HCEC 1CT (cell line): Measurements from ENCODE around the gene ATP2B1.

Experiments
- DNase-seq: peaks from one replicate; pipeline ENCODE4 v3.0.0-alpha.2; 2017

The ATP2B1 gene

GRCh38 chr12:89576572-89577220, 131.9 kb downstream of the ATP2B1 start:
- DNase-seq = no peak

GRCh38 chr12:89575374-89575773, 133.3 kb downstream of the ATP2B1 start:
- no peak for DNase-seq

DNA sequence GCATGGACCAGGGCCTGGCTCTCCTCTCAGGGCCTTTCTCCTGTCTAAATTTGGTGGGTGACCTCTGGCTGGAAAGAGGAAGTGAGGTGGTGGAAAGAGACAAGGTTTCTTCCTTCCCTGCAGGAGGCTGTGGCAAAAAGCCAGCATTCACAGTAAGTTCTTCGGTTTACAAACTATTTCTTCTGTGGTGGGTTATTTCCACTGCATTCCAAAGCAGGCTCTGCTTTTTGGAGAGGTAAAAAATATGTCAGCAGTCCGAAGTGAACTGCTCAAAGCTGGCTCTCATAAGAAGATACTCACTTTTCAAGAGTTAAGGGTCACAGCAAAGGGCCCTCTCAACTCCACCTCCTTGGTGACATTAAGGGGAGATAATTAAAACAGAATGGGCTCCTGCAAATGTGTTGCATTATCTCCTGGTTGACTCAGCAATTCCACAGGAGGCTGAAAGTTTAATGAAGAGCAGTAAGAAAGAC, 133.9 kb downstream of the ATP2B1 start:
- peak; percentile 20 for DNase-seq

- peak; percentile 25 for DNase-seq
These were observed 135.4 kb downstream of the ATP2B1 start for GRCh38 chr12:89573051-89573810.

- peak; percentile 79 for DNase-seq
These were observed 137.0 kb downstream of the ATP2B1 start for GRCh38 chr12:89571491-89572195.

DNA sequence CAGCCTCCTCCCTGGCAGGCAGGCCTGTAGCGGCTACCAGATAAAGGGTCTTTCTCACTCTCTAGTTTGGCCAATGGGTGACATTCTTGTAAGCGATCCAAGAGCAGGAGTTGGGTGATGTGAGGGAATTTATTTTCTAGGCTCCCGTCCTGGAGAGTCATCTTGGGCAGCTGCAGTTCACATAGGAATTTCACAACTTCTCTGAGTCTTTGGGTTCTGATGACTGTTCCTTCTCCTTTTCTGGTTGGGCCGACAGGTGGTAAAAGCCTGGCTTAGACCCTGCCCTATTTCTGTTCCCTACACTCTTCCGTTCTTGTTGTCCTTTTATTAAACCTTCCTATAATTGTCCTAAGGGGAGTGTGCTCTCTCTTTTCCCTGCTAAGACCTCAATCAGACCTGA, 140.2 kb downstream of the ATP2B1 start:
- no peak for DNase-seq

GRCh38 chr12:89567691-89568239, 140.9 kb downstream of the ATP2B1 start:
- no peak for DNase-seq

GRCh38 chr12:89566615-89567014, 142.0 kb downstream of the ATP2B1 start:
- no peak for DNase-seq

GRCh38 chr12:89565002-89565401, 143.6 kb downstream of the ATP2B1 start:
- no peak for DNase-seq

GRCh38 chr12:89559753-89560152, 148.9 kb downstream of the ATP2B1 start:
- DNase-seq = no peak

- no peak for DNase-seq
These were observed 151.7 kb downstream of the ATP2B1 start for GRCh38 chr12:89556976-89557375.

- DNase-seq = peak; percentile 15
These were observed 156.3 kb downstream of the ATP2B1 start for GRCh38 chr12:89552376-89552775.

GRCh38 chr12:89551747-89552146, 156.9 kb downstream of the ATP2B1 start:
- DNase-seq = no peak

GRCh38 chr12:89547101-89547500, 161.5 kb downstream of the ATP2B1 start:
- DNase-seq = no peak

GRCh38 chr12:89546151-89546550, 162.5 kb downstream of the ATP2B1 start:
- DNase-seq = no peak

DNA sequence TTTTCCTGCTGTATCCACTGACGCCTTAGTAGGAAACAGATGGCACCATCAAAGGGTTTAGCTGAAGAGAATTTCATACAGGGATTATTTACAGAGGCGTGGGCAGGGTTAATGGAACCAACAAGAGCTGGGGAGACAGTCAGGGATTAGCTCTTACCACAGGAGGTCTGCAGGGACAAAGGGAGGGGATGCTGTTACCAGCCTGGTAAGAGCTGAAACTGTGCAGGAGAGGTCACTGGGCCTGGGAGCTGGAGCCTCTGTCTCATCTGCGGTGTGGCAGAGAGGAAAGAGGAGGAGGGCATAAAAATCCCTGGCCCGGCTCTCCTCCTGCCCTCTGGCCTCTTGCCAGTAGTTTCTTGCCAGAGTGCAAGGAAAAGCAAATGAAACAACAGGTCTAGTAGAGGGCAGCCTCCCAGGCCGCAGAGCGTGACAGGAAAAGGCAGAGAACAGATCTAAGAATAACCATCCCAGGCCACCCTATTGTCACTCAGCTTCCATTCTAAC, 163.9 kb downstream of the ATP2B1 start:
- no peak for DNase-seq

GRCh38 chr12:89544022-89544421, 164.6 kb downstream of the ATP2B1 start:
- DNase-seq = no peak

DNA sequence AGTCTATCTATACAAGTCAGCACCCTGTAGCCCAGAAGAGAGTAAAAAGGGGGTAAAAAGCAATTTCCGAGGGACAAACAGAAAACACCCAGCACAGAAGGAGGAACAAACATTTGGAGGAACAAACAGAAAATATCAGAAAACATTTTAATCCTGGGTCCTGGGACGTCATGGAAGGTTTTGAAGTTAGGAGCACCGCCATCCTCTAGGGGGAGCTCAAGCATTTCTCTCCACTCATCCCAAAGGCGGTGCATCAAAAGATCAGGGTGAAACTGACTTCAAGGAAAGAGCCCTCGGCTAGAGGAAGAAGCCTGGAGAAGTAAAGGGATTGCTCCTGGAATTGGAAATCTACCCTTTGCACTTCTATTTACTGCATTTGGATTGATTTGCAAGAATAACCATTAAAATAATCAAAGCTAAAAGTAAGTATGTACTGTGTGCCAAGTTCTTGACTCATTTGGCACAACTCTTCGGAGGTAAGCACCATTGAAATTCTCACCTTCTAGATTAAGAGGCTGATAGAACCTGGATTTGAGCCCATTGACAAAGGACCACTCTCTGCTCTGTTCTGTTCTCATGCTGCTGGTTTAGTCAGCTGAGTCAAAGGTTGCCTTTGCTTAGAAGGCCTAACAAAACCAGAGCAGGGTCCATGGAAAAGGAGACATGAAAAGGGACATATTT, 165.6 kb downstream of the ATP2B1 start:
- DNase-seq = peak; percentile 79

- DNase-seq = no peak
These were observed 166.4 kb downstream of the ATP2B1 start for GRCh38 chr12:89542236-89542635.

DNA sequence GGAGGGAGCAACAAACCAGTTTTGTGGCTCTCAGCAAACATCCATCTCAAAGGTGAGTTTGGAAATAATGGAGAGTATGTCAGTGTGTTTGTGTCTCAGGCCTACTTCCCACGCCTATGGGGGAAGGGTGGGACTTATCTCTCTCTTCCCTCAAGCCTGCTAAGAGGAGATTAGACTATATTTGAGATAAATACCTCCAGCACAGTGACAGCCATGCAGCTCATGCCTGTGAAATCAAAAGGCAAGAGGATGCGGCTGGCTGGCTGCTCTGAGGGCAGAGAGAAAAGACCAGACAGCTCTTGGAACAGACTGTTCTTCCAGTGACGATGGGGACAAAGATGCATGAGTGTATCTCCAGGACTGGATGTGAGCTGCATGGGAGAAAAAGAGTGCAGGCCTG, 168.1 kb downstream of the ATP2B1 start:
- no peak for DNase-seq

- no peak for DNase-seq
These were observed 169.0 kb downstream of the ATP2B1 start for GRCh38 chr12:89539426-89540223.

DNA sequence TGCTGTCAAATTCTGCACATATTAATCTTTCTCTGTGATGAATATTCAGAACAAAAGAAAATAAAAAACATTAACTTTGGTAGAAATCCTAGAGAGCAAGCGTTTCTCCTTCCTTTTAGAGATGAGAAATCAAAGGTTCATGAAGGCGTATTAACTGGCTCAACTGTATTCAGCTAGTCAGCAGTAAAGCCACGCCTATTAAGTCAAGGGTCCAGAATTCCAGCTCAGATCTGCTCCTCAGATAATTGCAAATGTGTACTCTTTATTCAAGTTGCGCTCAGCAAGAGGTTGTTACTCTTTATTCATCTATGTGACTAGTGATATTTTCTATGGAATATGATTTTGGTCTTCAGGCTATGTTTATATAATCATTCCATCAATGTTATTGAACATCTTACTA, 169.7 kb downstream of the ATP2B1 start:
- no peak for DNase-seq
